ENCODE measurements around the gene BABAM2. TPM values are rescaled to one million over a fixed set of nuclear protein-coding genes. Genes with fewer than 3 reads are reported as not detected.
"Not testable (repeated sequence)": the region's sequence is repeated elsewhere in the genome, so short reads cannot be mapped to it uniquely, and the experiment has no call there.

The BABAM2 gene
- polyA plus RNA-seq, 3 donors: 50.8 to 57.8 (median 56.1) TPM

GRCh38 chr2:27866237-27866636 lies 24.3 kb upstream of the BABAM2 start:
- DNase-seq (ENCODE audit: extremely low read depth in 1 of 11, low read depth in 9 of 11, low spot score in 4 of 11): no peak

GRCh38 chr2:27869763-27870162 lies 20.8 kb upstream of the BABAM2 start:
- no peak for DNase-seq (ENCODE audit: extremely low read depth in 1 of 11, low read depth in 9 of 11, low spot score in 4 of 11)

GRCh38 chr2:27870724-27871123 lies 19.8 kb upstream of the BABAM2 start:
- DNase-seq (ENCODE audit: extremely low read depth in 1 of 11, low read depth in 9 of 11, low spot score in 4 of 11): no peak

GRCh38 chr2:27871802-27872201 lies 18.7 kb upstream of the BABAM2 start:
- no peak for DNase-seq (ENCODE audit: extremely low read depth in 1 of 11, low read depth in 9 of 11, low spot score in 4 of 11)

- no peak for DNase-seq (ENCODE audit: extremely low read depth in 1 of 11, low read depth in 9 of 11, low spot score in 4 of 11)
Observed at GRCh38 chr2:27873091-27873490, 17.4 kb upstream of the BABAM2 start.

- no peak for DNase-seq (ENCODE audit: extremely low read depth in 1 of 11, low read depth in 9 of 11, low spot score in 4 of 11)
Observed at GRCh38 chr2:27875089-27875881, 15.2 kb upstream of the BABAM2 start.

GRCh38 chr2:27878825-27879224 lies 11.7 kb upstream of the BABAM2 start:
- no peak for DNase-seq (ENCODE audit: extremely low read depth in 1 of 11, low read depth in 9 of 11, low spot score in 4 of 11)

GRCh38 chr2:27881815-27882583 lies 8.5 kb upstream of the BABAM2 start:
- not testable (repeated sequence) for DNase-seq (ENCODE audit: extremely low read depth in 1 of 11, low read depth in 9 of 11, low spot score in 4 of 11)

GRCh38 chr2:27882584-27882922 lies 8.0 kb upstream of the BABAM2 start:
- DNase-seq (ENCODE audit: extremely low read depth in 1 of 11, low read depth in 9 of 11, low spot score in 4 of 11): not testable (repeated sequence)

- DNase-seq (ENCODE audit: extremely low read depth in 1 of 11, low read depth in 9 of 11, low spot score in 4 of 11): no peak
Observed at GRCh38 chr2:27884601-27885000, 5.9 kb upstream of the BABAM2 start.

- no peak for DNase-seq (ENCODE audit: extremely low read depth in 1 of 11, low read depth in 9 of 11, low spot score in 4 of 11)
Observed at GRCh38 chr2:27885234-27885633, 5.3 kb upstream of the BABAM2 start.

- no peak for DNase-seq (ENCODE audit: extremely low read depth in 1 of 11, low read depth in 9 of 11, low spot score in 4 of 11)
Observed at GRCh38 chr2:27885661-27886060, 4.9 kb upstream of the BABAM2 start.

GRCh38 chr2:27886322-27886721 lies 4.2 kb upstream of the BABAM2 start:
- no peak for DNase-seq (ENCODE audit: extremely low read depth in 1 of 11, low read depth in 9 of 11, low spot score in 4 of 11)

GRCh38 chr2:27887111-27887510 lies 3.4 kb upstream of the BABAM2 start:
- DNase-seq (ENCODE audit: extremely low read depth in 1 of 11, low read depth in 9 of 11, low spot score in 4 of 11): no peak

GRCh38 chr2:27887830-27888229 lies 2.7 kb upstream of the BABAM2 start:
- DNase-seq (ENCODE audit: extremely low read depth in 1 of 11, low read depth in 9 of 11, low spot score in 4 of 11): no peak

GRCh38 chr2:27888790-27889189 lies 1.7 kb upstream of the BABAM2 start:
- DNase-seq (ENCODE audit: extremely low read depth in 1 of 11, low read depth in 9 of 11, low spot score in 4 of 11): no peak

- DNase-seq (ENCODE audit: extremely low read depth in 1 of 11, low read depth in 9 of 11, low spot score in 4 of 11): peak in 9 of 11 donors; percentile 7 to 34 (median 20)
Observed at GRCh38 chr2:27889774-27890145, 769 bp upstream of the BABAM2 start.

- peak; percentile 50 to 81 (median 71) for DNase-seq (ENCODE audit: extremely low read depth in 1 of 11, low read depth in 9 of 11, low spot score in 4 of 11)
Observed at GRCh38 chr2:27890924-27891672, 569 bp downstream of the BABAM2 start.

- no peak for DNase-seq (ENCODE audit: extremely low read depth in 1 of 11, low read depth in 9 of 11, low spot score in 4 of 11)
Observed at GRCh38 chr2:27891673-27892105, 1.2 kb downstream of the BABAM2 start.

- no peak for DNase-seq (ENCODE audit: extremely low read depth in 1 of 11, low read depth in 9 of 11, low spot score in 4 of 11)
Observed at GRCh38 chr2:27893006-27893405, 2.5 kb downstream of the BABAM2 start.

Measured in renal cortex interstitium (tissue), 11 donors.